Loucy (cell line): ENCODE measurements around the gene KANTR.

Source experiments
- H2AFZ ChIP-seq: fragments of 200-600 bp; sonication (generic); 2 replicates; pipeline ENCODE4 v1.6.0; 2016; ENCODE audit warnings: antibody characterized with exemption, mild to moderate bottlenecking, low read length, moderate library complexity
- H3F3A ChIP-seq: fragments of 200-600 bp; 2 replicates; pipeline ENCODE4 v1.6.0; 2016; ENCODE audit warnings: antibody characterized with exemption, low read depth, mild to moderate bottlenecking
- H3K27me3 ChIP-seq: fragments of 200-600 bp; sonication (generic); 2 replicates; pipeline ENCODE4 v1.6.1; 2014; ENCODE audit warnings: low read length, mild to moderate bottlenecking; ENCODE audit not compliant: insufficient read depth, poor library complexity, severe bottlenecking
- H3K36me3 ChIP-seq: fragments of 200-600 bp; sonication (generic); 2 replicates; pipeline ENCODE4 v1.6.1; 2016; ENCODE audit warnings: low read length; ENCODE audit not compliant: insufficient read depth
- H3K4me1 ChIP-seq: fragments of 200-600 bp; sonication (generic); 2 replicates; pipeline ENCODE4 v1.5.1; 2014; ENCODE audit warnings: low read length, mild to moderate bottlenecking; ENCODE audit not compliant: insufficient read depth, poor library complexity, severe bottlenecking
- H3K4me2 ChIP-seq: fragments of 200-600 bp; sonication (generic); 2 replicates; pipeline ENCODE4 v1.6.0; 2014; ENCODE audit warnings: antibody characterized with exemption, low read length, low read depth, mild to moderate bottlenecking; ENCODE audit not compliant: poor library complexity, severe bottlenecking
- H3K4me3 ChIP-seq: fragments of 200-600 bp; sonication (generic); 2 replicates; pipeline ENCODE4 v1.5.1; 2014; ENCODE audit warnings: low read length, mild to moderate bottlenecking, mixed read lengths; ENCODE audit not compliant: poor library complexity, severe bottlenecking
- H3K79me2 ChIP-seq: fragments of 200-600 bp; sonication (generic); 2 replicates; pipeline ENCODE4 v1.6.1; 2014; ENCODE audit warnings: low read length; ENCODE audit not compliant: insufficient read depth
- H3K9ac ChIP-seq: fragments of 200-600 bp; sonication (generic); 2 replicates; pipeline ENCODE4 v1.6.0; 2014; ENCODE audit warnings: mild to moderate bottlenecking, low read depth, low read length, moderate library complexity; ENCODE audit not compliant: poor library complexity, severe bottlenecking
- H3K9me2 ChIP-seq: fragments of 200-600 bp; sonication (generic); replicated peaks from 2 replicates; pipeline ENCODE4 v1.6.1; 2016; ENCODE audit warnings: low read depth, low read length, mixed read lengths
- H3K9me3 ChIP-seq: fragments of 200-600 bp; sonication (generic); 2 replicates; pipeline ENCODE4 v1.6.1; 2014; ENCODE audit warnings: mild to moderate bottlenecking, antibody characterized with exemption, low read length, low read depth; ENCODE audit not compliant: insufficient read depth
- H4K20me1 ChIP-seq: fragments of 200-600 bp; sonication (generic); 2 replicates; pipeline ENCODE4 v1.6.0; 2014; ENCODE audit warnings: antibody characterized with exemption, low read length, mild to moderate bottlenecking; ENCODE audit not compliant: insufficient read depth, poor library complexity, severe bottlenecking
- CTCF ChIP-seq: fragments of 200-600 bp; sonication (generic); conservative IDR thresholded peaks from 2 replicates; pipeline ENCODE4 v1.5.1; 2014; ENCODE audit warnings: mild to moderate bottlenecking, antibody characterized with exemption, low read length
- EZH2phosphoT487 ChIP-seq: fragments of 200-600 bp; IDR thresholded peaks from 2 replicates; pipeline ENCODE4 v1.6.1; 2018; ENCODE audit warnings: antibody characterized with exemption, mild to moderate bottlenecking, moderate library complexity, borderline replicate concordance

Gene KANTR

DNA sequence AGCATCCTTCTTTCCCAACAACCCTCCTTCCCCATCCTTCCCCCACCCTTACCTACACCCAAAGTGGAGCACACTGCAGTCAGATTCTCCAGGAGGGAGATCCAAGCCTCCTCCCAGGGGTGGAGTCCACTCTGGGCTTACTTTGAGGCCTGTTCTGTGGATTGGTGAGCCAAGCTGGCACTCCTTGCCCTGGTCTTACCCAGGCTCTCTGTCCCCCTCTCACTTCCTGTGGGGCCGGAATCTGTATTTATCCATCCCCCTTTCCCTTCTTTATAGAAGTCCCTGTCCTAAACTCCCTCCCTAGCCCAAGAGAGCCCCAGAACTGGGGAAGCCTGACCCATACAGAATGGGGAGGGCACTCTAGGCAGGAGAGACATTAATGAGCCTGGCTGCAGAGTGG lies 15.0 kb upstream of the KANTR start:
- no peak for TF ChIP-seq EZH2phosphoT487
- no peak overlapping the region for H2AFZ ChIP-seq
- H3K9ac ChIP-seq, result no peak overlapping the region
- H3K4me3 ChIP-seq, result no peak overlapping the region
- no peaks in the 10 kb centered on the region for H3K36me3 ChIP-seq
- H3F3A ChIP-seq, result no peaks in the 10 kb centered on the region
- H3K27me3 ChIP-seq, result no peaks in the 10 kb centered on the region
- H4K20me1 ChIP-seq, result peaks cover 7% of the 10 kb centered on the region
- no peaks in the 10 kb centered on the region for H3K9me3 ChIP-seq
- no peaks in the 10 kb centered on the region for H3K9me2 ChIP-seq
- H3K4me2 ChIP-seq, result no peak overlapping the region
- H3K79me2 ChIP-seq, result peaks cover 14% of the 10 kb centered on the region; the same call in 1 of the 2 replicates
- no peaks in the 10 kb centered on the region for H3K4me1 ChIP-seq

DNA sequence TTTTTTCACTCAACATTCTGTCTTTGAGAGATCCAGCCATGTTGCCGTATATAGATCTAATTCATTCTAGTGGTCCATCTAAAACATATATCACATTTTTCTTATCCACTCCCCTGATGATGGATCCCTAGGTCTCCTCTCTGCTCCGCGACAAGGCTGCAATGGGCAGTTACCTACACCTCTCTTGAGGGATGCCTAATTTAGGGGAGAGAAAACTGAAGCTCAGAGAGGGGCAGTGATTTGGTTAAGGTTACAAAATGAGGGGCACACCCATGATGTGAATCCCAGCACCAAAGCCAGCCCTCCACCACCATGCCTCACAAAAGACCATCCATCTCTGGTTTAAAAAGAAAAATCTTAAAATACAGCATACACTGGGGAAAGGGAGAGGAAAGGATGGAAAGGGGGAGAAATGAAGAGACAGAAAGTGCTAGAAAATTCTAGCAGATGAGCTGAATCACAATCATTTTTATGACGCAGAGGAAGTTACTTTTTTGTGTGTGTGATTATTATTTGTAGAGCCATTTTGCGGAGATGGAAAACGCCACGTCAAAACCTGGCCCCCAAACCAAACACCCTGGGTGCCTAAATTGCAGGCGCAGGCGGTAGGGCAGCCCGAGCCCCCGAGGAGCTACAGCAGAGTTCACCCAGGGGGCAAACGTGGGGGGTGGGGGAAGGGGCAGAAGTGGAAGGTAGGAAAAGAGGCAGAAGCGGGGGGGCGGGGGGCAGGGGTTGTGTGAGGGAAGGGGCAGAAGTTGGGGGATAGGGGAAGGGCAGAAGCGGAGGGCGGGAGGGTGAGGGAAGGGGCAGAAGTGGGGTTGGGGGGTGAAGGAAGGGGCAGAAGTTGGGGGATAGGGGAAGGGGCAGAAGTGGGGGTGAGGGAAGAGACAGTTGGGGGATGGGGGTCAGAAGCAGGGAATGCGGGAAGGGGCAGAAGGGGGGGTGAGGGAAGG lies 13.0 kb upstream of the KANTR start:
- Histone ChIP-seq H3K79me2 (peaks cover 17% of the 10 kb centered on the region; the same call in 1 of the 2 replicates), H3K27me3 (no peaks in the 10 kb centered on the region), H3K9me3 (no peaks in the 10 kb centered on the region), H4K20me1 (peaks cover 7% of the 10 kb centered on the region), H2AFZ (no peak overlapping the region), H3K4me3 (no peak overlapping the region), H3K9ac (no peak overlapping the region), H3K4me2 (no peak overlapping the region), H3K9me2 (no peaks in the 10 kb centered on the region), H3K36me3 (peaks cover 3% of the 10 kb centered on the region; the same call in 1 of the 2 replicates), H3F3A (no peaks in the 10 kb centered on the region), H3K4me1 (no peaks in the 10 kb centered on the region)
- TF ChIP-seq CTCF, result no peak
- TF ChIP-seq EZH2phosphoT487, result no peak

- H3K36me3 ChIP-seq, result peaks cover 5% of the 10 kb centered on the region; the same call in 1 of the 2 replicates
- TF ChIP-seq CTCF, result no peak
- TF ChIP-seq EZH2phosphoT487, result no peak
- peak within 1 kb of the TSS; percentile 73 for H3K9ac ChIP-seq
- H3K4me2 ChIP-seq, result peak within 1 kb of the TSS; percentile 91
- peak within 1 kb of the TSS; percentile 79 for H3K4me3 ChIP-seq
- peaks cover 17% of the 10 kb centered on the region; the same call in 1 of the 2 replicates for H3K79me2 ChIP-seq
- no peaks in the 10 kb centered on the region for H3F3A ChIP-seq
- H4K20me1 ChIP-seq, result peaks cover 7% of the 10 kb centered on the region
- H3K9me2 ChIP-seq, result no peaks in the 10 kb centered on the region
- H3K27me3 ChIP-seq, result no peaks in the 10 kb centered on the region
- peak within 1 kb of the TSS; percentile 55; the same call in 1 of the 2 replicates for H2AFZ ChIP-seq
- no peaks in the 10 kb centered on the region for H3K9me3 ChIP-seq
- H3K4me1 ChIP-seq, result no peaks in the 10 kb centered on the region
Measured at GRCh38 chrX:53081925-53082772, 11.8 kb upstream of the KANTR start, which contains the start of gene TSPYL2. TSPYL2 (plus strand) TSS chrX:53082367; CDS start chrX:53082499, 132 bp downstream.
